AG10803 (cell line): ENCODE results near the gene OR1D5.
A peak's percentile ranks its signal among the peaks of the same experiment; 100 is the strongest.
"Not testable (repeated sequence)": the region's sequence is repeated elsewhere in the genome, so short reads cannot be mapped to it uniquely, and the experiment has no call there.

ENCODE experiments used
- DNase-seq: peaks from one replicate; pipeline ENCODE4 v3.0.0; 2010; ENCODE audit warnings: low read depth
- H3K4me3 ChIP-seq: 2 replicates; pipeline ENCODE4 v1.5.1; 2011; ENCODE audit warnings: mild to moderate bottlenecking, low read length, control low read depth
- TF ChIP-seq, protein P1 (sequence below): conservative IDR thresholded peaks from 2 replicates; pipeline ENCODE4 v1.5.1; 2011; ENCODE audit warnings: mild to moderate bottlenecking, low read length, control low read depth, inconsistent platforms

Gene OR1D5, protein sequence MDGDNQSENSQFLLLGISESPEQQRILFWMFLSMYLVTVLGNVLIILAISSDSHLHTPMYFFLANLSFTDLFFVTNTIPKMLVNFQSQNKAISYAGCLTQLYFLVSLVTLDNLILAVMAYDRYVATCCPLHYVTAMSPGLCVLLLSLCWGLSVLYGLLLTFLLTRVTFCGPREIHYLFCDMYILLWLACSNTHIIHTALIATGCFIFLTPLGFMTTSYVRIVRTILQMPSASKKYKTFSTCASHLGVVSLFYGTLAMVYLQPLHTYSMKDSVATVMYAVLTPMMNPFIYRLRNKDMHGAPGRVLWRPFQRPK

DNA sequence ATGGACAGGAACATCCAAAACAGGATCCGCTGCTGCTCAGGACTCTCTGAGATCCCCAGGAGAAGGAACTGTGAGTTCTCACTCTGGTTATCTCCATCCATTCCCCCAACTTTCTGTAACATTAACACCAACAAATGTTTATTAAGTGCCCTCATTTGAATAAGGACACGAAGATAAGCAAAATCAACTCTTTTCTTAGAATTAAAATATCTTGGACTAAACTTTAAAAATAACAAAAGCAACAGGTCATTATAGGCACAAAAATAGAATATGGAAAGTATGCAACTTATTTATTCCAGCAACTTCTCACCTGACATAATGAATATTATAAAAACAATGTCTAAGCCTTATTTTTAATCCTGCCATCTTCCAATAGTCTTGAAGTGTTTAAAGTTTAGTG lies at the start of gene OR1D5:
Gene OR1D5, minus strand, starts transcription at position 101 of the 400 bp plus-strand sequence. Its CDS starts 0 bp downstream, at position 101.
- not testable (repeated sequence) for H3K4me3 ChIP-seq, DNase-seq

DNA sequence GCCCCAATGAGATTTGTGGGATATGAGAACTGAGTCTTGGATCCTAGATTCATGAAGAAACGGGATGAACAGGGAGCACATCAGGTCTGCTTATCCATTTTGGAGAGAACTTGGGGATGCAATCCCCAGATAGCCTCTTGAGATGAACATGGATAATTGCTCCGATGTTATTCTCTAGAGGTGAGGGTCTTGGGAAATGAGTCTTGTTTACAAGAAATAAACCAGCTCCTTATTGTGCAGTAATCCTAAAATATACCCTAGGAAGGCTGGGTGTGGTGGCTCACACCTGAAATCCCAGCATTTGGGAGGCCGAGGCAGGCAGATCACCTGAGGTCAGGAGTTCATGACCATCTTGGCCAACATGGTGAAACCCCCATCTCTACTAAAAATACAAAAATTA lies 40.9 kb upstream of the OR1D5 start, which contains the start of gene OR1D2:
Gene OR1D2, minus strand, starts transcription at position 101 of the 400 bp plus-strand sequence. CDS start 11,426 bp downstream, outside the sequence.
- H3K4me3 ChIP-seq, result no peak within 1 kb of the TSS
- TF ChIP-seq, protein P1, sequence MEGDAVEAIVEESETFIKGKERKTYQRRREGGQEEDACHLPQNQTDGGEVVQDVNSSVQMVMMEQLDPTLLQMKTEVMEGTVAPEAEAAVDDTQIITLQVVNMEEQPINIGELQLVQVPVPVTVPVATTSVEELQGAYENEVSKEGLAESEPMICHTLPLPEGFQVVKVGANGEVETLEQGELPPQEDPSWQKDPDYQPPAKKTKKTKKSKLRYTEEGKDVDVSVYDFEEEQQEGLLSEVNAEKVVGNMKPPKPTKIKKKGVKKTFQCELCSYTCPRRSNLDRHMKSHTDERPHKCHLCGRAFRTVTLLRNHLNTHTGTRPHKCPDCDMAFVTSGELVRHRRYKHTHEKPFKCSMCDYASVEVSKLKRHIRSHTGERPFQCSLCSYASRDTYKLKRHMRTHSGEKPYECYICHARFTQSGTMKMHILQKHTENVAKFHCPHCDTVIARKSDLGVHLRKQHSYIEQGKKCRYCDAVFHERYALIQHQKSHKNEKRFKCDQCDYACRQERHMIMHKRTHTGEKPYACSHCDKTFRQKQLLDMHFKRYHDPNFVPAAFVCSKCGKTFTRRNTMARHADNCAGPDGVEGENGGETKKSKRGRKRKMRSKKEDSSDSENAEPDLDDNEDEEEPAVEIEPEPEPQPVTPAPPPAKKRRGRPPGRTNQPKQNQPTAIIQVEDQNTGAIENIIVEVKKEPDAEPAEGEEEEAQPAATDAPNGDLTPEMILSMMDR, result no peak
- no peak for DNase-seq

DNA sequence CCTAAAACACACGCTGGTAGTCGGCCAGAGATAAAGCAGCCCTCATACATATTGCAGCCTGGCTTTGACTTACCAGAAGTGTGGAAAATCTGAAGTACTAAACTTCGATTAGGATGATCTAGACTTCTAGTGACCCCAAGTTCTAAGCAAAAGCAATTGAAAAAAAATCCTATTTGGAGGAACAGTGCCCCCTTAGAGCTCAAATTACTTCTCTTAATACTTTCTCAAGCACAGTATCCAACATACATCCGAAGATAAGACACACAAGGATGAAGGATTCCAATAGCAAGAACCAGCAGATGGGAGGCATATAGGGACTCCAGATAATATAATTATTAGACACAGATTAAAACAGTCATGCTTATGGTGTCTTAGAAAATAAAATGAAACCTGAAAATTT lies 10.4 kb upstream of the OR1D5 start:
- not testable (repeated sequence) for DNase-seq, H3K4me3 ChIP-seq

DNA sequence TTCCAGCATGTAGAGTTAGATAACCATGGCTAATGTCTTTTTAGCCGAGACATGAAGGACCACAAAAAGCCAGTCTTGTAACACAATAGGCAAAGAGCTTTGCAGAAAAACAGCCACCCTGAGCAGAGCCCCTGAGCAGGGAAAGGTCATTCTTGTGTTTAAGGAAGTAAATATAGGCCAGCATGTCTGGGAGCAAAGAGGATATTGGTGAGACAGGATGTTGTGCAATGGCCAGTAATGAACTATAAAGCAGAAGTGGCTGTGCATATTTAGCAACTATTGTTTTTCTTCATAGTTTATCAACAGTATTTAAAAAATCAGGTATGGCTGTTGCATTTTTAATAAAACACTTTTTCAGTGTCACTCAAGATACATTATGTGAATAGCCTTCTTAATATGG lies 1.8 kb upstream of the OR1D5 start:
- H3K4me3 ChIP-seq, DNase-seq: not testable (repeated sequence)

DNA sequence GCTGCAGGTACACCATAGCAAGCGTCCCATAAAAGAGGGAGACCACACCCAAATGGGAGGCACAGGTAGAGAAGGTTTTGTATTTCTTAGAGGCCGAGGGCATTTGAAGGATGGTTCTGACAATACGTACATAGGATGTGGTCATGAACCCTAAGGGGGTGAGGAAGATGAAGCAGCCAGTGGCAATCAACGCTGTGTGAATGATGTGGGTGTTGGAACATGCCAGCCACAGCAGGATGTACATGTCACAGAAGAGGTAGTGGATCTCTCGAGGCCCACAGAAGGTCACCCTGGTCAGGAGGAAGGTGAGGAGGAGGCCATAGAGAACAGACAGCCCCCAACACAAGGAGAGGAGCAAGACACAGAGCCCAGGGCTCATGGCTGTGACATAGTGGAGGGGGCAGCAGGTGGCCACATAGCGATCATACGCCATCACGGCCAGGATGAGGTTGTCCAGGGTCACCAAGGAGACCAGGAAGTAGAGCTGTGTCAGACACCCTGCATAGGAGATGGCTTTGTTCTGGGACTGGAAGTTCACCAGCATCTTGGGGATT lies 506 bp downstream of the OR1D5 start:
- DNase-seq, H3K4me3 ChIP-seq: not testable (repeated sequence)

DNA sequence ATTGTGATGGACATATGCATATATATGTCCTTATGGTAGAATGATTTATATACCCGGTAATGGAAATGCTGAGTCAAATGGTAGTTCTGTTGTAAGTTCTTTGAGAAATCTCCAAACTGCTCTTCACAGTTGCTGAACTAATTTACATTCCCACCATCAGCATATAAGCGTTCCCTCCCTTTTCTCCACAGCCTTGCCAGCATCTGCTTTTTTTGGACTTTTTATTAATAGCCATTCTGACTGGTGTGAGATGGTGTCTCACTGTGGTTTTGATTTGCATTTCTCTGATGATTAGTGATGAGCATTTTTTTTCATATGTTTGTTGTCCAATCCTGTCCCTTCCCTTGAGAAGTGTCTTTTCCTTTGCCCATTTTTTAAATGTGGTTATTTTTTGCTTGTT lies 8.5 kb downstream of the OR1D5 start:
- H3K4me3 ChIP-seq, DNase-seq: not testable (repeated sequence)

DNA sequence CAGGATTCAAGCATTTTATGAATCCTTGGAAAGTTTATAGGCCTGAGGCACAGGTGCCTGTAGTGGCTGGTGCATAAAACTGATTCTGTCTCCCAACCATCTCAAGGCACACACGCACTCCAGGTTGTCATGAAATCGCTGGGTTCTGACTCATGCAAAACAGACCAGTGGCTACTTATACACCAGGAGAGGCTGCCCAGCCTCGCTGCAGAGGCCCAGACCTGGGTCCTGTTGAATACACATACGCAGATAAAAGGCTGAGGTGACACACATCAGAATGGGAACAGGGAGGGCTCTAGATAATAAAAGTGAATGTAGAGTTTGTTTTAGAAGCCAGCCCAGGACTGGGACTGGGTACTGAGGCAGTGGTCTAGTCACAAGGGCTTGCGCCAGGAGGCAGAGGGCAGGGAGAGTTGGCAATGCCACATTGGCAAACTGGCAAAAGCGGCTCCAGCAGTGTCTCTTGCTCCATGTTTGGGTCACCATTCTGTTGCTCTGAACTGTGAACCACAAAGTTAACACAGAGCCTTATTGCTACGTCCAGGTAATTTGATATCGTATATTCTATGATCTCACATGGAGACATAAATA lies 13.6 kb downstream of the OR1D5 start:
- TF ChIP-seq, protein P1, result no peak
- peak overlapping the region; percentile 85; the same call in 1 of the 2 replicates for H3K4me3 ChIP-seq
- DNase-seq, result no peak

DNA sequence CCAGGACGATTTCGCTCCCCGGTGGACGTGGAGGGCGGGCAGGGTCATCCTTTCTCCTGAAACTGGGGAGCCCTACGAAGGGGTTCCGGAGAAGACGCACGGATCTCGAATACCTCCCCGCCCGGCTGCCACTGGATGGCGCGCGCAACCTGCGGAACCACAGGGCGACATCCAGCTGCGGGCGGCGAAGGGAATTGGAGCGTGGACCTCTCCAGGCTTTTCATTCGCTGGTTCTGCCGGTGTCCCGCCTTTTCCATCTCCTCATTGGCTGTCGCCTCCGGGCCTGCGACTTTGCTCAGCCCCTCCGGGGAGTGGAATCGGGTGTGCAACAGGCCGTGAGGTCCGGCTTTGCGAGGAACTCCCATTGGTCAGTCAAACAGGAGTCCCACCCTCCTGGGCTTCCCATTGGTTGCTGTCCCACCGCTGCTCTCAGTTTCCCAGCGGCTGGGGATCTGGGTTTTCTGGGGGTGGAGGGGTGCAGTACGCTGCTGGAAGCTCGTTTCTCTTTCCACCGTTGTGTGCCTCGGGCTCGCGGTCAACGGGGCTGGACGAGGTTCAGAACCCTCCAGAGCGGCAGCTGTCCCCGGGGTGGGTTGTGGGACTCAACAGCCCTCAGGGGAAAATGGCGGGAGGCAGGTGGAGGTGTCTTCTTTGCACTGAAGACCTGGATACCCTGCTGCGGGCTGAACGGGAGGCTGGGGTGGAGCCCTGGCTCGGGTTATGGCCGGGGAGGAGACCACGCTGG lies 14.5 kb downstream of the OR1D5 start:
- DNase-seq, result peak; percentile 97
- peak overlapping the region; percentile 85 for H3K4me3 ChIP-seq
- TF ChIP-seq, protein P1, result peak; percentile 60

DNA sequence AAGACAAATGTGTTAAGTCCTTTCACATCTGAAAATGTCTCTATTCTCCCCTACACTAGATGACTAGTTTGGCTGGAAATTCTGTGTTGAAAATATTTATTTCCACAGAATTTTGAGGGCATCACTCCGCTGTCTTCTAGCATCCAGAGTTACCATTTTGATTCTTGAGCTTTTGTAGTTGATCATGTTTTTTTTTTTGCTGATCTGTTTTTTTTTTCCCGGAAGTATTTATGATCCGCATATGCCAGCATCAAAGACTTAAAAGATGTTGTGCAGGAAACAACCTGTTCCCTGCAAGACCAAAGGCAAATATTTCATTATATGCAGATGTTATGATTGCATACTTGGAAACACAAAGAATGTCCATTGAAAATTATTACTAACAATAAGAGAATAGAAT lies 16.7 kb downstream of the OR1D5 start:
- TF ChIP-seq, protein P1, result no peak
- no peak overlapping the region for H3K4me3 ChIP-seq
- no peak for DNase-seq
